SK-N-SH treated with all-trans-retinoic acid at 6 μM for 48 hours (cell line): Measurements from ENCODE around the gene S100Z.
"Not testable (repeated sequence)": the region's sequence is repeated elsewhere in the genome, so short reads cannot be mapped to it uniquely, and the experiment has no call there.

Source experiments
- ARNTL ChIP-seq: fragments of 450-650 bp; formaldehyde crosslinking; IDR thresholded peaks from 2 replicates; pipeline ENCODE4 v1.5.0; 2020; ENCODE audit warnings: low read depth, mild to moderate bottlenecking, moderate library complexity, borderline replicate concordance
- CREB5 ChIP-seq: fragments of 250-450 bp; sonication (Bioruptor Pico); IDR thresholded peaks from 2 replicates; pipeline ENCODE4 v1.5.1; 2020; ENCODE audit warnings: low read depth, mild to moderate bottlenecking, moderate library complexity
- CSDC2 ChIP-seq: fragments of 250-450 bp; sonication (Bioruptor Pico); IDR thresholded peaks from 2 replicates; pipeline ENCODE4 v1.5.0; 2020; ENCODE audit warnings: mild to moderate bottlenecking, moderate library complexity
- PATZ1 ChIP-seq: fragments of 250-450 bp; sonication (Bioruptor Pico); IDR thresholded peaks from 2 replicates; pipeline ENCODE4 v1.8.0; 2020; ENCODE audit warnings: mild to moderate bottlenecking, moderate library complexity, borderline replicate concordance
- RARB ChIP-seq: fragments of 250-450 bp; sonication (Bioruptor Pico); IDR thresholded peaks from 2 replicates; pipeline ENCODE4 v1.8.0; 2021; ENCODE audit warnings: mild to moderate bottlenecking, moderate library complexity
- SNAI2 ChIP-seq: fragments of 250-450 bp; sonication (Bioruptor Pico); IDR thresholded peaks from 2 replicates; pipeline ENCODE4 v1.5.0; 2020; ENCODE audit warnings: mild to moderate bottlenecking, moderate library complexity
- TCF4 ChIP-seq: fragments of 250-450 bp; sonication (Bioruptor Pico); IDR thresholded peaks from 2 replicates; pipeline ENCODE4 v1.8.0; 2021; ENCODE audit warnings: mild to moderate bottlenecking, moderate library complexity, borderline replicate concordance
- TOX ChIP-seq: fragments of 250-450 bp; sonication (Bioruptor Pico); IDR thresholded peaks from 2 replicates; pipeline ENCODE4 v1.8.0; 2021; ENCODE audit warnings: mild to moderate bottlenecking, moderate library complexity, borderline replicate concordance
- ZNF8 ChIP-seq: fragments of 450-650 bp; formaldehyde crosslinking; IDR thresholded peaks from 2 replicates; pipeline ENCODE4 v1.5.0; 2020; ENCODE audit warnings: mild to moderate bottlenecking, moderate library complexity

GRCh38 chr5:76945238-76945637 lies 95.4 kb downstream of the S100Z start:
- not testable (repeated sequence) for TF ChIP-seq RARB; ARNTL (CRISPR knock-in tag); TCF4 (CRISPR knock-in tag); SNAI2 (CRISPR knock-in tag); CSDC2 (CRISPR knock-in tag); TOX; ZNF8; PATZ1 (CRISPR knock-in tag); CREB5 (CRISPR knock-in tag)
